GM21447 (cell line): ENCODE data around the gene GP9.
"Not testable (repeated sequence)": the region's sequence is repeated elsewhere in the genome, so short reads cannot be mapped to it uniquely, and the experiment has no call there.

ENCODE experiments used
- ATAC-seq: cut with Tn5 transposase; IDR thresholded peaks from one replicate; pipeline ENCODE4 v1.9.1; 2021; ENCODE audit not compliant: unreplicated experiment

The GP9 gene

GRCh38 chr3:129106866-129107565 lies 46.4 kb downstream of the GP9 start:
- ATAC-seq, result no peak

GRCh38 chr3:129107793-129108192 lies 47.2 kb downstream of the GP9 start:
- ATAC-seq, result no peak

GRCh38 chr3:129111076-129111780 lies 50.6 kb downstream of the GP9 start:
- ATAC-seq, result not testable (repeated sequence)
